ENCODE measurements around the gene ACSF3. TPM values are rescaled to one million over a fixed set of nuclear protein-coding genes. Genes with fewer than 3 reads are reported as not detected.

The ACSF3 gene
- total RNA-seq, 2 donors from 2014 or later = 34.8 to 35.5 TPM

- Mint-ChIP-seq H3K36me3 (ENCODE audit: low read depth) (no peaks in the 10 kb centered on the region), H3K27me3 (ENCODE audit: insufficient read depth) (no peaks in the 10 kb centered on the region), H3K4me1 (no peaks in the 10 kb centered on the region), H3K27ac (no peak overlapping the region), H3K4me3 (no peak overlapping the region), H3K9me3 (peaks cover 28% of the 10 kb centered on the region)
- Histone ChIP-seq H3K27ac (ENCODE audit: low read depth, low read length) (no peak overlapping the region), H3K36me3 (ENCODE audit: control insufficient read depth, insufficient read depth, low read length) (no peaks in the 10 kb centered on the region), H3K27me3 (ENCODE audit: control insufficient read depth, insufficient read depth, low read length, poor library complexity, severe bottlenecking) (no peaks in the 10 kb centered on the region), H3K9me3 (ENCODE audit: control insufficient read depth, low read length) (peaks cover 14% of the 10 kb centered on the region), H3K4me1 (ENCODE audit: control insufficient read depth, insufficient read depth, low read length) (no peaks in the 10 kb centered on the region), H3K4me3 (ENCODE audit: low read length) (no peak overlapping the region), H3K9ac (ENCODE audit: extremely low read depth, low read length, poor library complexity, severe bottlenecking) (no peak overlapping the region)
- TF ChIP-seq CTCF (conservative IDR thresholded peaks at IDR 0.05) = no peak
- WGBS, 2 experiments (ENCODE audit: insufficient coverage in 1 of 2, insufficient read length in 1 of 2) = 86 to 88% methylated on average over 13 to 19 of the region's 19 CpGs
- DNase-seq = no peak
These were observed 14.1 kb upstream of the ACSF3 start for GRCh38 chr16:89079434-89079980.

- no peak overlapping the region for H3K27ac ChIP-seq (ENCODE audit: low read depth, low read length)
- no peak overlapping the region for H3K4me3 ChIP-seq (ENCODE audit: low read length)
- 91 to 94% methylated on average over 31 to 33 of the region's 33 CpGs for WGBS, 2 experiments (ENCODE audit: insufficient coverage in 1 of 2, insufficient read length in 1 of 2)
- peaks cover 7% of the 10 kb centered on the region for H3K9me3 ChIP-seq (ENCODE audit: control insufficient read depth, low read length)
- H3K27me3 ChIP-seq (ENCODE audit: control insufficient read depth, insufficient read depth, low read length, poor library complexity, severe bottlenecking) = no peaks in the 10 kb centered on the region
- no peak for TF ChIP-seq CTCF (conservative IDR thresholded peaks at IDR 0.05)
- no peaks in the 10 kb centered on the region for H3K36me3 Mint-ChIP-seq (ENCODE audit: low read depth)
- no peak overlapping the region for H3K27ac Mint-ChIP-seq
- no peak overlapping the region for H3K4me3 Mint-ChIP-seq
- no peak overlapping the region for H3K9ac ChIP-seq (ENCODE audit: extremely low read depth, low read length, poor library complexity, severe bottlenecking)
- no peak for DNase-seq
- no peaks in the 10 kb centered on the region for H3K4me1 ChIP-seq (ENCODE audit: control insufficient read depth, insufficient read depth, low read length)
- H3K9me3 Mint-ChIP-seq = peaks cover 24% of the 10 kb centered on the region
- no peaks in the 10 kb centered on the region for H3K36me3 ChIP-seq (ENCODE audit: control insufficient read depth, insufficient read depth, low read length)
- peaks cover 3% of the 10 kb centered on the region for H3K27me3 Mint-ChIP-seq (ENCODE audit: insufficient read depth)
- no peaks in the 10 kb centered on the region for H3K4me1 Mint-ChIP-seq
These were observed 13.3 kb upstream of the ACSF3 start for GRCh38 chr16:89080196-89080853.

- DNase-seq = no peak
- Histone ChIP-seq H3K4me1 (ENCODE audit: control insufficient read depth, insufficient read depth, low read length) (no peaks in the 10 kb centered on the region), H3K9ac (ENCODE audit: extremely low read depth, low read length, poor library complexity, severe bottlenecking) (no peak overlapping the region), H3K36me3 (ENCODE audit: control insufficient read depth, insufficient read depth, low read length) (no peaks in the 10 kb centered on the region), H3K27ac (ENCODE audit: low read depth, low read length) (no peak overlapping the region), H3K4me3 (ENCODE audit: low read length) (no peak overlapping the region), H3K9me3 (ENCODE audit: control insufficient read depth, low read length) (no peaks in the 10 kb centered on the region), H3K27me3 (ENCODE audit: control insufficient read depth, insufficient read depth, low read length, poor library complexity, severe bottlenecking) (no peaks in the 10 kb centered on the region)
- Mint-ChIP-seq H3K4me3 (no peak overlapping the region), H3K27ac (no peak overlapping the region), H3K36me3 (ENCODE audit: low read depth) (no peaks in the 10 kb centered on the region), H3K4me1 (no peaks in the 10 kb centered on the region), H3K9me3 (peaks cover 12% of the 10 kb centered on the region), H3K27me3 (ENCODE audit: insufficient read depth) (peaks cover 14% of the 10 kb centered on the region)
- 89 to 90% methylated on average over 13 of the region's 13 CpGs for WGBS, 2 experiments (ENCODE audit: insufficient coverage in 1 of 2, insufficient read length in 1 of 2)
- no peak for TF ChIP-seq CTCF (conservative IDR thresholded peaks at IDR 0.05)
These were observed 12.1 kb upstream of the ACSF3 start for GRCh38 chr16:89081556-89081955.
